GM12874 (cell line): Measurements from ENCODE around the gene AP2A1.

ENCODE experiments used
- CTCF ChIP-seq: IDR thresholded peaks from 2 replicates; pipeline ENCODE4 v1.5.1; 2011; ENCODE audit warnings: low read depth, mild to moderate bottlenecking, control low read depth, low read length, moderate library complexity; ENCODE audit not compliant: insufficient read depth

Gene AP2A1

GRCh38 chr19:49829721-49830120 is 62.9 kb downstream of the AP2A1 start:
- no peak for TF ChIP-seq CTCF

GRCh38 chr19:49830766-49831165 is 64.0 kb downstream of the AP2A1 start:
- no peak for TF ChIP-seq CTCF

DNA sequence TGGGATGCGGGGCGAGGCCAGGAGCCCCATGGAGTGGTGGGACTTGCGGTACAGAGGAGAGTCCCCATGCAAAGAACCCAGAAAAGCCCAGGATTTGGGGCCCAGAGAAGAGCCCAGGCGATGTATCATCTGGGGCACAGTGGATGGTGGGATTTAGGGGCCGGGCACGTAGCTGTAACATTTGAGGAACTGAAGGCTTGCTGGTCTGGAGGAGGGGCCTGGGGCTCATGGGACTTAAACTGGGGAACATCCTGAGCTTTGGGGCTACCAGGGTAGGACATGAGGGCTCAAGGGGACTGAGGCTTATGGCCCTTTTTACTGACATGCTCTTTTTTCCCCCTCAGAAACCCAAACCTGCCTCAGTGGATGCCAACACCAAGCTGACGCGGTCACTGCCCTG is 64.8 kb downstream of the AP2A1 start:
- no peak for TF ChIP-seq CTCF

GRCh38 chr19:49832556-49832955 is 65.8 kb downstream of the AP2A1 start:
- no peak for TF ChIP-seq CTCF

DNA sequence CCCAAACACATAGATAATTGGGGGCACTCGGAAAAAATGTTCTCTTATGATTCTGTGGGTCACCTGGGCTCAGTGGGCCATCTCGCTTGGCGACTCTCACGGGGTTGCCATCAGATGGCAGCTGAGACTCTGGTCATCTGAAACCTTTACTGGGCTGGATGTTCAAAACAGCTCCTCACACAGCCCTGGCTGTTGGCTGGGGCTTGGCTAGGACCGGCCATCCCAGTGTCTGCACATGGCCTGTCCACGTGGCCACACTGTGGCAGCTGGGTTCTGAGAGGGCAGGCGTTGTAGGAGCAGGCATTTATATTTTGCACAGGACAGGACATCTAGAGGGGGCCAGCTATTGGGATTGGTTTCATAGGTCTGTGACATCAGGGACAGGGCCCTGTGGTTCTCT is 66.8 kb downstream of the AP2A1 start:
- TF ChIP-seq CTCF: no peak

DNA sequence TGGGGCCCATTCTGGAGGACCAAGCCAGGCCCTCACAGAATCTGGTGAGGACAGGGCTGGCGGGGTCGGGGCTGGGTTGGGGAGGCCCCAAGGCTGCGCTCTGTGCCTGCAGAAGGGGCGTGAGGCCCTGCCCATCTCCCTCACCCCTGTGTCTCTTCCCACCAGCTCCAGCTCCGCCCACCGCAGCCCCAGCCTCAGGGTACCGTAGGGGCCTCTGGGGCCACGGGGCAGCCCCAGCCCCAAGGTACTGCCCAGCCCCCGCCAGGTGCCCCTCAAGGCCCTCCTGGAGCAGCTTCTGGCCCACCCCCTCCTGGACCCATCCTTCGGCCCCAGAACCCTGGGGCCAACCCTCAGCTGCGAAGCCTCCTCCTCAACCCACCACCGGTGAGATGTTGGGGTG is 68.8 kb downstream of the AP2A1 start:
- TF ChIP-seq CTCF: no peak

- no peak for TF ChIP-seq CTCF
Measured at GRCh38 chr19:49836176-49837008, 69.6 kb downstream of the AP2A1 start.

DNA sequence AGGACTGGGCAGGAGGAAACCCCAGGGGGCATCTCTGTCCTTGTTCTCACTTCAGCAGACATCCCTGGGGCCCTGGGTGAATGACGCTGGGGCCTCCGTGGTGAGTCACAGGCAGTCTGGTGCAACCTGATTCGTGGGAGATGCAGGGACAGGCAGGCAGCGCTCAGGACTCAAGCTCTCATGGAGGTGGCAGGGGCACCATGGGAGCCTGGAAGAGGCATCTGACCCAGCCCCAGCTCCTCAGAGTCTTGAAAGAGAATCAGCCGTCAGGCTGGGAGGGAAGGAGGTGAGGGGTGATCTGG is 70.2 kb downstream of the AP2A1 start:
- TF ChIP-seq CTCF: no peak
